GM12878 (cell line): Measurements from ENCODE around the gene MS4A6A. TPM values are rescaled to one million over a fixed set of nuclear protein-coding genes. Genes with fewer than 3 reads are reported as not detected.

Experiments used
- ATAC-seq: fragments of 200-7000 bp; cut with Tn5 transposase; 3 replicates; pipeline ENCODE4 v1.9.1; 2020; ENCODE audit warnings: mild to moderate bottlenecking, moderate library complexity
- BruUV-seq: library from RNA; stranded (reverse); fragments of 400-500 nt; replicated peaks from 2 replicates; lab custom pipeline; 2021; lab: Mats Ljungman, UMichigan
- CTCF ChIA-PET: fragments of 300-600 bp; sonication (Branson Sonifier 250); formaldehyde crosslinking; extraction: SDS; loops from one replicate; lab custom pipeline; 2021; ENCODE audit warnings: inconsistent platforms; lab: Yijun Ruan, JAX
- POLR2A ChIA-PET: fragments of 350-600 bp; formaldehyde crosslinking; extraction: SDS; loops from one replicate; lab custom pipeline; 2021; ENCODE audit warnings: inconsistent platforms; lab: Charles Lee
- RAD21 ChIA-PET: fragments of 300-600 bp; sonication (Branson Sonifier 250); formaldehyde crosslinking; loops from one replicate; lab custom pipeline; 2023; ENCODE audit warnings: antibody characterized with exemption; ENCODE audit not compliant: unreplicated experiment; lab: Charles Lee
- SMC1A ChIA-PET: fragments of 300-600 bp; sonication (Branson Sonifier 250); formaldehyde crosslinking; loops from one replicate; lab custom pipeline; 2023; ENCODE audit not compliant: unreplicated experiment, uncharacterized antibody; lab: Charles Lee
- DNase-seq: peaks from one replicate; pipeline ENCODE4 v3.0.0-alpha.2; 2011; ENCODE audit warnings: low read depth, low spot score
- FAIRE-seq: peaks from 3 replicates; lab custom pipeline; 2011; peaks lifted over from hg19 to GRCh38; lab: Jason Lieb, UNC
- H2AFZ ChIP-seq: 2 replicates; pipeline ENCODE4 v1.6.0; 2011; ENCODE audit warnings: low read depth, low read length, control low read depth; ENCODE audit not compliant: control insufficient read depth
- H3K27ac ChIP-seq: 2 replicates; pipeline ENCODE4 v1.5.1; 2011; ENCODE audit warnings: control low read depth; ENCODE audit not compliant: control insufficient read depth, insufficient read depth
- H3K27me3 ChIP-seq, 2 experiments: replicated peaks in 1 of 2; 2 replicates each; pipeline versions ENCODE4 v1.6.0 to v1.6.1; 2011; ENCODE audit warnings: low read length in 1 of 2; ENCODE audit not compliant: control insufficient read depth in 2 of 2, insufficient read depth in 2 of 2
- H3K36me3 ChIP-seq, 2 experiments: 2 replicates each; pipeline ENCODE4 v1.5.1; 2011; ENCODE audit warnings: low read length in 1 of 2; ENCODE audit not compliant: control insufficient read depth in 2 of 2, insufficient read depth in 2 of 2
- H3K4me1 ChIP-seq: 2 replicates; pipeline ENCODE4 v1.6.1; 2011; ENCODE audit warnings: mild to moderate bottlenecking, low read length, moderate library complexity, mixed read lengths; ENCODE audit not compliant: control insufficient read depth, insufficient read depth
- H3K4me2 ChIP-seq: 2 replicates; pipeline ENCODE4 v1.6.0; 2011; ENCODE audit warnings: control low read depth; ENCODE audit not compliant: control insufficient read depth, insufficient read depth
- H3K4me3 ChIP-seq: fragments of 200-600 bp; sonication (generic); 2 replicates; pipeline ENCODE4 v1.5.1; 2016
- H3K79me2 ChIP-seq: 2 replicates; pipeline ENCODE4 v1.6.0; 2011; ENCODE audit warnings: low read length; ENCODE audit not compliant: control insufficient read depth, insufficient read depth
- H3K9ac ChIP-seq: 2 replicates; pipeline ENCODE4 v1.8.0; 2011; ENCODE audit warnings: low read length, control low read depth, mixed read lengths; ENCODE audit not compliant: control insufficient read depth, insufficient read depth
- H3K9me3 ChIP-seq: replicated peaks from 3 replicates; pipeline ENCODE4 v1.5.1; 2011; ENCODE audit warnings: mild to moderate bottlenecking, low read length; ENCODE audit not compliant: control insufficient read depth, insufficient read depth
- H4K20me1 ChIP-seq: 2 replicates; pipeline ENCODE4 v1.6.0; 2011; ENCODE audit not compliant: control insufficient read depth, insufficient read depth
- ASH2L ChIP-seq: fragments of 300-600, 200-600 bp; sonication (generic); IDR thresholded peaks from 2 replicates; pipeline ENCODE4 v1.6.1; 2017; ENCODE audit warnings: low read depth, mild to moderate bottlenecking, borderline replicate concordance
- FOXM1 ChIP-seq: IDR thresholded peaks from 2 replicates; pipeline ENCODE4 v1.6.1; 2012; ENCODE audit warnings: low read depth, mild to moderate bottlenecking, inconsistent platforms, low read length, moderate library complexity
- GATAD2B ChIP-seq: fragments of 450-650 bp; conservative IDR thresholded peaks from 2 replicates; pipeline ENCODE4 v1.6.1; 2017; ENCODE audit warnings: low read depth, mild to moderate bottlenecking, moderate library complexity
- HDAC6 ChIP-seq: fragments of 200-600 bp; sonication (generic); IDR thresholded peaks from one replicate; pipeline ENCODE4 v1.8.0; 2017; ENCODE audit warnings: antibody characterized with exemption; ENCODE audit not compliant: unreplicated experiment
- POLR2AphosphoS5 ChIP-seq: IDR thresholded peaks from 2 replicates; pipeline ENCODE4 v1.6.1; 2011; ENCODE audit warnings: mild to moderate bottlenecking, low read length, inconsistent platforms
- SUZ12 ChIP-seq: fragments of 200-600 bp; sonication (generic); IDR thresholded peaks from one replicate; pipeline ENCODE4 v1.6.1; 2018; ENCODE audit warnings: antibody characterized with exemption, mild to moderate bottlenecking; ENCODE audit not compliant: unreplicated experiment
- TAF1 ChIP-seq: IDR thresholded peaks from 2 replicates; pipeline ENCODE4 v1.6.1; 2011; ENCODE audit warnings: mild to moderate bottlenecking, low read depth, low read length, borderline replicate concordance
- YBX1 ChIP-seq: fragments of 450-650 bp; IDR thresholded peaks from 2 replicates; pipeline ENCODE4 v1.6.1; 2016; ENCODE audit warnings: antibody characterized with exemption
- ZNF217 ChIP-seq: fragments of 450-650 bp; IDR thresholded peaks from 2 replicates; pipeline ENCODE4 v1.6.1; 2017; ENCODE audit warnings: antibody characterized with exemption, mild to moderate bottlenecking
- ZZZ3 ChIP-seq: IDR thresholded peaks from 2 replicates; pipeline ENCODE4 v1.6.1; 2011; ENCODE audit warnings: low read depth; ENCODE audit not compliant: control insufficient read depth, insufficient read length
- in situ Hi-C: fragments of 300-500 bp; cut with MboI; formaldehyde crosslinking; loops from 9 replicates; pipeline ENCODE4 v1.14.3; 2018; ENCODE audit warnings: mixed read lengths
- intact Hi-C: fragments of 100-400 bp; cut with micrococcal nuclease; formaldehyde crosslinking; loops from one replicate; pipeline ENCODE4 v1.14.2; 2022; ENCODE audit not compliant: unreplicated experiment
- polyA plus RNA-seq, 11 experiments: library from polyadenylated mRNA; depleted of rRNA in 4 of 11; unstranded in 6 of 11; stranded (reverse) in 5 of 11; fragments of >200 nt; fragmentation: Nextera tagmentation in 4 of 11; fragmentation: Illumina TruSeq in 1 of 11; extraction: Ambion mirVana in 4 of 11; extraction: Trizol in 1 of 11; gene quantifications; 1 replicate in 1 of 11; 2 replicates in 10 of 11; pipeline versions ENCODE4 v1.2.1 to v1.2.3, GENCODE V29; 2011 to 2016; ENCODE audit warnings: inconsistent platforms in 2 of 11, missing spikeins in 2 of 11, low read depth in 1 of 11
- total RNA-seq, 4 experiments: library from RNA; depleted of rRNA in 3 of 4; stranded (reverse); fragments of >200 nt in 3 of 4; fragmentation: Illumina TruSeq in 1 of 4; extraction: Trizol in 1 of 4; gene quantifications; 2 replicates each; pipeline versions ENCODE4 v1.2.1 to v1.2.3, GENCODE V29; 2013 to 2021
- TF ChIP-seq, protein P1 (sequence below): IDR thresholded peaks from 2 replicates; pipeline ENCODE4 v1.6.1; 2012; ENCODE audit warnings: mild to moderate bottlenecking, low read depth, low read length
- TF ChIP-seq, protein P2 (sequence below): fragments of 150-350 bp; IDR thresholded peaks from 2 replicates; pipeline ENCODE4 v1.6.1; 2014; ENCODE audit warnings: mild to moderate bottlenecking, low read depth, low read length
- TF ChIP-seq, protein P3 (sequence below): fragments of 450-650 bp; IDR thresholded peaks from 2 replicates; pipeline ENCODE4 v1.6.1; 2017; ENCODE audit warnings: mild to moderate bottlenecking, low read depth, inconsistent platforms; ENCODE audit not compliant: poor library complexity, severe bottlenecking

The MS4A6A gene
- total and polyA plus RNA-seq, 10 of the 15 experiments (the other 5 are each of a cell fraction or from before 2014, with no cell fraction given) = 0.75 to 30.7 (median 9.0) TPM

DNA sequence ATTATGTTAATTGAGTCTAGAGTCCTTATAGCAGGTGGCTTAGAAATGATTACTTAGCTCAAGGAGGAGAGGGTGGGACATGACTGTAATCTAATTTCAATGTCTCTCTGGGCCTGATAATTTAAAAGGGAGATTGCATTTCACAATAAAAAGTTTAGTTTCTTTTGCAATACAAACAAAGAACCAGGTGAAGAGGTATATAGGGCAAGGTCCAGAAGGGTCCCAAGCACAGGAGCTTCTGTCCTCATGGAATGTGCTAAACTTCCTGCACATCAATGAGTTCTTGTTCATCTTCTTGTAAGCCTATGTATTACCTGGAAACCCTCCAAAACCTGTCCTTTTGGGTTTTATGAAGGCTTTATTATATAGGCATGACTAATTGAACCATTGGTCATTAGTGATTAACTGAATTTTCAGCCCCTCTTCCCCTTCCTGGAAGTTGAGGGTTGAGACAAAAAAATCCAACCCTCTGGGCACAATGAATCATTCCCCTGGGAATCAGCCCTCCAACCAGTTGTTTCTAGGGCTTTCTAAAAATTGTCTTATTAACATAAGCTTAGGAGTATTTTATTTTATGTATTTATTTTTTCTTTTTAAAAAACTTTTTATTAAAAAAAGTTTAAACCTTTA, 56.8 kb downstream of the MS4A6A start:
- ATAC-seq = no peak
- TF ChIP-seq POLR2AphosphoS5 = no peak
- TF ChIP-seq ASH2L = no peak
- TF ChIP-seq, protein P1, sequence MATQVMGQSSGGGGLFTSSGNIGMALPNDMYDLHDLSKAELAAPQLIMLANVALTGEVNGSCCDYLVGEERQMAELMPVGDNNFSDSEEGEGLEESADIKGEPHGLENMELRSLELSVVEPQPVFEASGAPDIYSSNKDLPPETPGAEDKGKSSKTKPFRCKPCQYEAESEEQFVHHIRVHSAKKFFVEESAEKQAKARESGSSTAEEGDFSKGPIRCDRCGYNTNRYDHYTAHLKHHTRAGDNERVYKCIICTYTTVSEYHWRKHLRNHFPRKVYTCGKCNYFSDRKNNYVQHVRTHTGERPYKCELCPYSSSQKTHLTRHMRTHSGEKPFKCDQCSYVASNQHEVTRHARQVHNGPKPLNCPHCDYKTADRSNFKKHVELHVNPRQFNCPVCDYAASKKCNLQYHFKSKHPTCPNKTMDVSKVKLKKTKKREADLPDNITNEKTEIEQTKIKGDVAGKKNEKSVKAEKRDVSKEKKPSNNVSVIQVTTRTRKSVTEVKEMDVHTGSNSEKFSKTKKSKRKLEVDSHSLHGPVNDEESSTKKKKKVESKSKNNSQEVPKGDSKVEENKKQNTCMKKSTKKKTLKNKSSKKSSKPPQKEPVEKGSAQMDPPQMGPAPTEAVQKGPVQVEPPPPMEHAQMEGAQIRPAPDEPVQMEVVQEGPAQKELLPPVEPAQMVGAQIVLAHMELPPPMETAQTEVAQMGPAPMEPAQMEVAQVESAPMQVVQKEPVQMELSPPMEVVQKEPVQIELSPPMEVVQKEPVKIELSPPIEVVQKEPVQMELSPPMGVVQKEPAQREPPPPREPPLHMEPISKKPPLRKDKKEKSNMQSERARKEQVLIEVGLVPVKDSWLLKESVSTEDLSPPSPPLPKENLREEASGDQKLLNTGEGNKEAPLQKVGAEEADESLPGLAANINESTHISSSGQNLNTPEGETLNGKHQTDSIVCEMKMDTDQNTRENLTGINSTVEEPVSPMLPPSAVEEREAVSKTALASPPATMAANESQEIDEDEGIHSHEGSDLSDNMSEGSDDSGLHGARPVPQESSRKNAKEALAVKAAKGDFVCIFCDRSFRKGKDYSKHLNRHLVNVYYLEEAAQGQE = no peak
- TF ChIP-seq TAF1 = no peak
- TF ChIP-seq, protein P2, sequence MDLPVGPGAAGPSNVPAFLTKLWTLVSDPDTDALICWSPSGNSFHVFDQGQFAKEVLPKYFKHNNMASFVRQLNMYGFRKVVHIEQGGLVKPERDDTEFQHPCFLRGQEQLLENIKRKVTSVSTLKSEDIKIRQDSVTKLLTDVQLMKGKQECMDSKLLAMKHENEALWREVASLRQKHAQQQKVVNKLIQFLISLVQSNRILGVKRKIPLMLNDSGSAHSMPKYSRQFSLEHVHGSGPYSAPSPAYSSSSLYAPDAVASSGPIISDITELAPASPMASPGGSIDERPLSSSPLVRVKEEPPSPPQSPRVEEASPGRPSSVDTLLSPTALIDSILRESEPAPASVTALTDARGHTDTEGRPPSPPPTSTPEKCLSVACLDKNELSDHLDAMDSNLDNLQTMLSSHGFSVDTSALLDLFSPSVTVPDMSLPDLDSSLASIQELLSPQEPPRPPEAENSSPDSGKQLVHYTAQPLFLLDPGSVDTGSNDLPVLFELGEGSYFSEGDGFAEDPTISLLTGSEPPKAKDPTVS = no peak
- TF ChIP-seq SUZ12 = no peak
- no peak for TF ChIP-seq HDAC6
- no peak for TF ChIP-seq YBX1
- no peak for TF ChIP-seq GATAD2B
- TF ChIP-seq FOXM1 = no peak
- TF ChIP-seq ZNF217 = no peak
- TF ChIP-seq, protein P3, sequence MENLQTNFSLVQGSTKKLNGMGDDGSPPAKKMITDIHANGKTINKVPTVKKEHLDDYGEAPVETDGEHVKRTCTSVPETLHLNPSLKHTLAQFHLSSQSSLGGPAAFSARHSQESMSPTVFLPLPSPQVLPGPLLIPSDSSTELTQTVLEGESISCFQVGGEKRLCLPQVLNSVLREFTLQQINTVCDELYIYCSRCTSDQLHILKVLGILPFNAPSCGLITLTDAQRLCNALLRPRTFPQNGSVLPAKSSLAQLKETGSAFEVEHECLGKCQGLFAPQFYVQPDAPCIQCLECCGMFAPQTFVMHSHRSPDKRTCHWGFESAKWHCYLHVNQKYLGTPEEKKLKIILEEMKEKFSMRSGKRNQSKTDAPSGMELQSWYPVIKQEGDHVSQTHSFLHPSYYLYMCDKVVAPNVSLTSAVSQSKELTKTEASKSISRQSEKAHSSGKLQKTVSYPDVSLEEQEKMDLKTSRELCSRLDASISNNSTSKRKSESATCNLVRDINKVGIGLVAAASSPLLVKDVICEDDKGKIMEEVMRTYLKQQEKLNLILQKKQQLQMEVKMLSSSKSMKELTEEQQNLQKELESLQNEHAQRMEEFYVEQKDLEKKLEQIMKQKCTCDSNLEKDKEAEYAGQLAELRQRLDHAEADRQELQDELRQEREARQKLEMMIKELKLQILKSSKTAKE = no peak
- TF ChIP-seq ZZZ3 = no peak
- TF ChIP-seq, all 136 proteins: peak for 0

More for the DNA sequence above, 56.8 kb downstream of the MS4A6A start:
- in situ Hi-C loops = no loop called here
- BruUV-seq = no TSS peak
- H3K79me2 ChIP-seq = no peaks in the 10 kb centered on the region
- RAD21 ChIA-PET = no interaction called here
- no peaks in the 10 kb centered on the region for H3K27me3 ChIP-seq
- no peaks in the 10 kb centered on the region for H3K4me1 ChIP-seq
- no peak overlapping the region for H3K4me2 ChIP-seq
- no peak overlapping the region for H2AFZ ChIP-seq
- no peaks in the 10 kb centered on the region for H4K20me1 ChIP-seq
- intact Hi-C loops = no loop called here
- CTCF ChIA-PET = interaction anchor here (0.8 to 2.0 kb wide), 2 partner anchors 10 to 125 kb away, joined by 3 to 9 read pairs; no protein-coding TSS in a partner anchor
- DNase-seq (no peak), FAIRE-seq (no peak)
- H3K9me3 ChIP-seq = no peaks in the 10 kb centered on the region
- no peak overlapping the region for H3K4me3 ChIP-seq
- POLR2A ChIA-PET = no interaction called here
- H3K9ac ChIP-seq = no peak overlapping the region
- SMC1A ChIA-PET = interaction anchor here (2.8 kb wide), 1 partner anchor 125 kb away, joined by 16 read pairs; no protein-coding TSS in a partner anchor
- no peaks in the 10 kb centered on the region for H3K36me3 ChIP-seq
- no peak overlapping the region for H3K27ac ChIP-seq
